WTC11 (cell line): ENCODE data around the gene FCRL5. TPM values are rescaled to one million over a fixed set of nuclear protein-coding genes. Genes with fewer than 3 reads are reported as not detected.

Source experiments
- ATAC-seq: fragments of 200-7000 bp; cut with Tn5 transposase; 2 replicates; pipeline ENCODE4 v1.10.0; 2021; ENCODE audit warnings: mild to moderate bottlenecking, moderate library complexity
- CTCF ChIA-PET: fragments of 300-600 bp; sonication (Branson Sonifier 250); formaldehyde crosslinking; loops from one replicate; lab custom pipeline; 2021; ENCODE audit warnings: antibody characterized with exemption; lab: Charles Lee
- POLR2A ChIA-PET: fragments of 350-600 bp; sonication (Branson Sonifier 250); formaldehyde crosslinking; loops from one replicate; lab custom pipeline; 2021; ENCODE audit warnings: antibody characterized with exemption; lab: Charles Lee
- DNase-seq: peaks from one replicate; pipeline ENCODE4 v3.0.0; 2021; ENCODE audit warnings: low spot score
- H3K27ac Mint-ChIP-seq: 2 replicates; pipeline ENCODE4 v1.8.0; 2021; ENCODE audit warnings: mixed read lengths
- H3K27me3 Mint-ChIP-seq: 2 replicates; pipeline ENCODE4 v1.8.0; 2021; ENCODE audit warnings: low read depth, mild to moderate bottlenecking, moderate library complexity, mixed read lengths
- H3K36me3 Mint-ChIP-seq: 2 replicates; pipeline ENCODE4 v1.8.0; 2021; ENCODE audit warnings: mixed read lengths
- H3K4me1 Mint-ChIP-seq: 2 replicates; pipeline ENCODE4 v1.8.0; 2022; ENCODE audit warnings: mixed read lengths
- H3K4me3 Mint-ChIP-seq: 2 replicates; pipeline ENCODE4 v1.8.0; 2021; ENCODE audit warnings: mild to moderate bottlenecking, moderate library complexity, mixed read lengths
- H3K9me3 Mint-ChIP-seq: 2 replicates; pipeline ENCODE4 v1.8.0; 2021; ENCODE audit warnings: mixed read lengths
- ATF1 ChIP-seq: sonication (generic); formaldehyde crosslinking; IDR thresholded peaks from 2 replicates; pipeline ENCODE4 v1.8.1; 2023; ENCODE audit warnings: mild to moderate bottlenecking, moderate library complexity, missing genetic modification reagents
- CREB1 ChIP-seq: sonication (generic); formaldehyde crosslinking; IDR thresholded peaks from 2 replicates; pipeline ENCODE4 v1.8.0; 2023; ENCODE audit warnings: mild to moderate bottlenecking, missing genetic modification reagents
- ELF4 ChIP-seq: sonication (generic); formaldehyde crosslinking; IDR thresholded peaks from 2 replicates; pipeline ENCODE4 v1.8.1; 2022; ENCODE audit warnings: low read depth, mild to moderate bottlenecking, moderate library complexity, missing genetic modification reagents
- FOXK1 ChIP-seq: sonication (generic); formaldehyde crosslinking; IDR thresholded peaks from 2 replicates; pipeline ENCODE4 v1.8.0; 2022; ENCODE audit warnings: mild to moderate bottlenecking, moderate library complexity, missing genetic modification reagents
- GRHL2 ChIP-seq: fragments of 250-450 bp; sonication (Bioruptor Pico); IDR thresholded peaks from 2 replicates; pipeline ENCODE4 v1.8.0; 2022; ENCODE audit warnings: mild to moderate bottlenecking, moderate library complexity; ENCODE audit not compliant: insufficient replicate concordance, severe bottlenecking
- HMGA2 ChIP-seq: fragments of 250-450 bp; sonication (Bioruptor Pico); IDR thresholded peaks from 2 replicates; pipeline ENCODE4 v1.4.0; 2021; ENCODE audit warnings: mild to moderate bottlenecking, moderate library complexity
- JUN ChIP-seq: sonication (generic); formaldehyde crosslinking; IDR thresholded peaks from 2 replicates; pipeline ENCODE4 v1.8.0; 2023; ENCODE audit warnings: mild to moderate bottlenecking, missing genetic modification reagents
- NFE2L1 ChIP-seq: sonication (generic); formaldehyde crosslinking; IDR thresholded peaks from 2 replicates; pipeline ENCODE4 v1.8.1; 2023; ENCODE audit warnings: missing genetic modification reagents
- PRRX2 ChIP-seq: fragments of 250-450 bp; sonication (Bioruptor Pico); IDR thresholded peaks from 2 replicates; pipeline ENCODE4 v1.8.0; 2021; ENCODE audit warnings: mild to moderate bottlenecking
- RORB ChIP-seq: fragments of 250-450 bp; sonication (Bioruptor Pico); IDR thresholded peaks from 2 replicates; pipeline ENCODE4 v1.9.0; 2021; ENCODE audit warnings: mild to moderate bottlenecking
- SMAD4 ChIP-seq: sonication (generic); formaldehyde crosslinking; IDR thresholded peaks from 2 replicates; pipeline ENCODE4 v1.8.0; 2022; ENCODE audit warnings: mild to moderate bottlenecking, missing genetic modification reagents
- SP1 ChIP-seq: sonication (generic); formaldehyde crosslinking; conservative IDR thresholded peaks from 2 replicates; pipeline ENCODE4 v1.8.1; 2022; ENCODE audit warnings: missing genetic modification reagents
- ZBTB21 ChIP-seq: sonication (generic); formaldehyde crosslinking; IDR thresholded peaks from 2 replicates; pipeline ENCODE4 v1.8.1; 2023; ENCODE audit warnings: mild to moderate bottlenecking, missing genetic modification reagents, borderline replicate concordance
- ZNF121 ChIP-seq: sonication (generic); formaldehyde crosslinking; IDR thresholded peaks from 2 replicates; pipeline ENCODE4 v1.8.0; 2023; ENCODE audit warnings: missing genetic modification reagents
- ZNF219 ChIP-seq: sonication (generic); formaldehyde crosslinking; IDR thresholded peaks from 2 replicates; pipeline ENCODE4 v1.8.0; 2023; ENCODE audit warnings: missing genetic modification reagents, mild to moderate bottlenecking, borderline replicate concordance
- ZNF671 ChIP-seq: fragments of 250-450 bp; sonication (Bioruptor Pico); IDR thresholded peaks from 2 replicates; pipeline ENCODE4 v1.8.0; 2021; ENCODE audit warnings: mild to moderate bottlenecking
- total RNA-seq: library from RNA; stranded (reverse); gene quantifications from 3 replicates; pipeline ENCODE4 v1.2.3, GENCODE V29; 2021
- TF ChIP-seq, protein P1 (sequence below): sonication (generic); formaldehyde crosslinking; IDR thresholded peaks from 2 replicates; pipeline ENCODE4 v1.8.1; 2022; ENCODE audit warnings: mild to moderate bottlenecking, moderate library complexity, missing genetic modification reagents
- TF ChIP-seq, protein P2 (sequence below): sonication (generic); formaldehyde crosslinking; IDR thresholded peaks from 2 replicates; pipeline ENCODE4 v1.8.1; 2022; ENCODE audit warnings: missing genetic modification reagents, borderline replicate concordance
- TF ChIP-seq, protein P3 (sequence below): sonication (generic); formaldehyde crosslinking; IDR thresholded peaks from 2 replicates; pipeline ENCODE4 v1.8.0; 2023; ENCODE audit warnings: missing genetic modification reagents, mild to moderate bottlenecking, borderline replicate concordance
- TF ChIP-seq, protein P4 (sequence below): sonication (generic); formaldehyde crosslinking; IDR thresholded peaks from 2 replicates; pipeline ENCODE4 v1.8.1; 2022; ENCODE audit warnings: mild to moderate bottlenecking, missing genetic modification reagents, moderate library complexity, borderline replicate concordance
- TF ChIP-seq, protein P5 (sequence below): fragments of 250-450 bp; sonication (Bioruptor Pico); IDR thresholded peaks from 2 replicates; pipeline ENCODE4 v1.9.0; 2021; ENCODE audit warnings: moderate library complexity, mild to moderate bottlenecking, inconsistent platforms, borderline replicate concordance
- TF ChIP-seq, protein P6 (sequence below): sonication (generic); formaldehyde crosslinking; IDR thresholded peaks from 2 replicates; pipeline ENCODE4 v1.8.0; 2022; ENCODE audit warnings: mild to moderate bottlenecking, missing genetic modification reagents
- TF ChIP-seq, protein P7 (sequence below): sonication (generic); formaldehyde crosslinking; IDR thresholded peaks from 2 replicates; pipeline ENCODE4 v1.8.1; 2022; ENCODE audit warnings: low read depth, mild to moderate bottlenecking, moderate library complexity, missing genetic modification reagents, borderline replicate concordance
- TF ChIP-seq, protein P8 (sequence below): sonication (generic); formaldehyde crosslinking; IDR thresholded peaks from 2 replicates; pipeline ENCODE4 v1.8.0; 2022; ENCODE audit warnings: mild to moderate bottlenecking, missing genetic modification reagents

The FCRL5 gene
- total RNA-seq, 1 experiment from 2014 or later, result 0.70 TPM

DNA sequence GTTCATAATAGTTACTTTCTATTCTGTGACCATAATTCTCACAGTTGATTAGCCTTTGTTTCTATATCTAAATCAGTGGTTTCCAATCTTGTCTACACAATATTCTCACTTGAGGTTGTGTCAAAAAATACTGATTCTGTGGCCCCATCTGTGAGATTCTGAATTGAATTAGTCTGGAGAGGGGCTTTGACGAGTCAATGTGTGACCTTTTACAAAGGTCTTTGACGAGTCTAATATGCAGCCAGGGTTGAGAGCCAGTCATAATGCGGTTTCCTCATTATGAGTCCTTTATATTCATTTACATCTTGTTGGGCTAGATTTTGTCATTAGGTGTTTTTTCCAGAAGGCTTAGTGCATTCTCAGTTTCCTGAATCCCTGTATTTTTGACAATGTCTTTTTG, 19.7 kb downstream of the FCRL5 start:
- peaks cover 24% of the 10 kb centered on the region for H3K9me3 Mint-ChIP-seq

DNA sequence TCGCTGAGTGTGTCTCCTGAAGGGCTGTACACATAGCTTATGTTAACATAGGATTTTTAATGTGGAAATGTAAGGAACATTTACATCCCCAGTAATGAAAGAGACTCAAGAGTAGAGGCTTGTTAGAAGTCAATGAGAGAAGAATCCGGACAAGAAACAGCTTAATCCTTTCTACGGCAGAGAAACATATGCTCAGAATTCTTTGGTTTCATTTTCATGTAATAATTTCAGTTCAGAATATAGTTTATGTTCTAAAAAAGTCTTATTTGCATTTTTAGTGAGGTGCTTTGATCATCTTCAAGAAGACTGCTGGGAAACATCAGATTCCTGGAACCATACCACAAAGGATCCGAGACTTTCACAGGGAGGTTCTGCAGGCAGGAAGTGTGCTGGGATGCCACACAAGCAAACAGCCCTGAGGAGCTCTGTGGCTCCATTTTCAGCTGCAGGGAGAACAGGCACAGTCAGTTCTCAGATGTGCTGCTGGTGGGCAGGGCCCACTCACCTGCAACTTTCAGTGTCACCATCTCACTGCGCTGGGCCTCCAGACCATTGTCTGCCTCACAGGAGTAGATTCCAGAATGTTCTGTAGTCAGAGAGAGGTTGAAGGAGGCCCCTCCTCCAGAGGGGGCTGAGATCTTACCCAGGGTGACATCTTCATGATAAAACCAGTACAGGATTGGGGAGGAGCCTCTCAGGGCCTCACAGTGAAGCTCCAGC, 28.4 kb downstream of the FCRL5 start:
- ChIA-PET POLR2A (no interaction called here), CTCF (interaction anchor here (0.6 kb wide), 1 partner anchor 35 kb away, joined by 5 read pairs; no protein-coding TSS in a partner anchor)
- no peaks in the 10 kb centered on the region for H3K27me3 Mint-ChIP-seq
- no peaks in the 10 kb centered on the region for H3K36me3 Mint-ChIP-seq
- H3K4me3 Mint-ChIP-seq, result no peak overlapping the region
- H3K27ac Mint-ChIP-seq, result no peak overlapping the region
- ATAC-seq (no peak), DNase-seq (no peak)
- TF ChIP-seq, protein P1, sequence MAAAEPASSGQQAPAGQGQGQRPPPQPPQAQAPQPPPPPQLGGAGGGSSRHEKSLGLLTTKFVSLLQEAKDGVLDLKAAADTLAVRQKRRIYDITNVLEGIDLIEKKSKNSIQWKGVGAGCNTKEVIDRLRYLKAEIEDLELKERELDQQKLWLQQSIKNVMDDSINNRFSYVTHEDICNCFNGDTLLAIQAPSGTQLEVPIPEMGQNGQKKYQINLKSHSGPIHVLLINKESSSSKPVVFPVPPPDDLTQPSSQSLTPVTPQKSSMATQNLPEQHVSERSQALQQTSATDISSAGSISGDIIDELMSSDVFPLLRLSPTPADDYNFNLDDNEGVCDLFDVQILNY, result no peak
- TF ChIP-seq ZNF121, result no peak
- TF ChIP-seq, protein P2, sequence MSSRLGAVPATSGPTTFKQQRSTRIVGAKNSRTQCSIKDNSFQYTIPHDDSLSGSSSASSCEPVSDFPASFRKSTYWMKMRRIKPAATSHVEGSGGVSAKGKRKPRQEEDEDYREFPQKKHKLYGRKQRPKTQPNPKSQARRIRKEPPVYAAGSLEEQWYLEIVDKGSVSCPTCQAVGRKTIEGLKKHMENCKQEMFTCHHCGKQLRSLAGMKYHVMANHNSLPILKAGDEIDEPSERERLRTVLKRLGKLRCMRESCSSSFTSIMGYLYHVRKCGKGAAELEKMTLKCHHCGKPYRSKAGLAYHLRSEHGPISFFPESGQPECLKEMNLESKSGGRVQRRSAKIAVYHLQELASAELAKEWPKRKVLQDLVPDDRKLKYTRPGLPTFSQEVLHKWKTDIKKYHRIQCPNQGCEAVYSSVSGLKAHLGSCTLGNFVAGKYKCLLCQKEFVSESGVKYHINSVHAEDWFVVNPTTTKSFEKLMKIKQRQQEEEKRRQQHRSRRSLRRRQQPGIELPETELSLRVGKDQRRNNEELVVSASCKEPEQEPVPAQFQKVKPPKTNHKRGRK, result no peak
- TF ChIP-seq, protein P3, sequence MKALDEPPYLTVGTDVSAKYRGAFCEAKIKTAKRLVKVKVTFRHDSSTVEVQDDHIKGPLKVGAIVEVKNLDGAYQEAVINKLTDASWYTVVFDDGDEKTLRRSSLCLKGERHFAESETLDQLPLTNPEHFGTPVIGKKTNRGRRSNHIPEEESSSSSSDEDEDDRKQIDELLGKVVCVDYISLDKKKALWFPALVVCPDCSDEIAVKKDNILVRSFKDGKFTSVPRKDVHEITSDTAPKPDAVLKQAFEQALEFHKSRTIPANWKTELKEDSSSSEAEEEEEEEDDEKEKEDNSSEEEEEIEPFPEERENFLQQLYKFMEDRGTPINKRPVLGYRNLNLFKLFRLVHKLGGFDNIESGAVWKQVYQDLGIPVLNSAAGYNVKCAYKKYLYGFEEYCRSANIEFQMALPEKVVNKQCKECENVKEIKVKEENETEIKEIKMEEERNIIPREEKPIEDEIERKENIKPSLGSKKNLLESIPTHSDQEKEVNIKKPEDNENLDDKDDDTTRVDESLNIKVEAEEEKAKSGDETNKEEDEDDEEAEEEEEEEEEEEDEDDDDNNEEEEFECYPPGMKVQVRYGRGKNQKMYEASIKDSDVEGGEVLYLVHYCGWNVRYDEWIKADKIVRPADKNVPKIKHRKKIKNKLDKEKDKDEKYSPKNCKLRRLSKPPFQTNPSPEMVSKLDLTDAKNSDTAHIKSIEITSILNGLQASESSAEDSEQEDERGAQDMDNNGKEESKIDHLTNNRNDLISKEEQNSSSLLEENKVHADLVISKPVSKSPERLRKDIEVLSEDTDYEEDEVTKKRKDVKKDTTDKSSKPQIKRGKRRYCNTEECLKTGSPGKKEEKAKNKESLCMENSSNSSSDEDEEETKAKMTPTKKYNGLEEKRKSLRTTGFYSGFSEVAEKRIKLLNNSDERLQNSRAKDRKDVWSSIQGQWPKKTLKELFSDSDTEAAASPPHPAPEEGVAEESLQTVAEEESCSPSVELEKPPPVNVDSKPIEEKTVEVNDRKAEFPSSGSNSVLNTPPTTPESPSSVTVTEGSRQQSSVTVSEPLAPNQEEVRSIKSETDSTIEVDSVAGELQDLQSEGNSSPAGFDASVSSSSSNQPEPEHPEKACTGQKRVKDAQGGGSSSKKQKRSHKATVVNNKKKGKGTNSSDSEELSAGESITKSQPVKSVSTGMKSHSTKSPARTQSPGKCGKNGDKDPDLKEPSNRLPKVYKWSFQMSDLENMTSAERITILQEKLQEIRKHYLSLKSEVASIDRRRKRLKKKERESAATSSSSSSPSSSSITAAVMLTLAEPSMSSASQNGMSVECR (CRISPR knock-in tag), result no peak
- TF ChIP-seq FOXK1, result no peak
- TF ChIP-seq, protein P4, sequence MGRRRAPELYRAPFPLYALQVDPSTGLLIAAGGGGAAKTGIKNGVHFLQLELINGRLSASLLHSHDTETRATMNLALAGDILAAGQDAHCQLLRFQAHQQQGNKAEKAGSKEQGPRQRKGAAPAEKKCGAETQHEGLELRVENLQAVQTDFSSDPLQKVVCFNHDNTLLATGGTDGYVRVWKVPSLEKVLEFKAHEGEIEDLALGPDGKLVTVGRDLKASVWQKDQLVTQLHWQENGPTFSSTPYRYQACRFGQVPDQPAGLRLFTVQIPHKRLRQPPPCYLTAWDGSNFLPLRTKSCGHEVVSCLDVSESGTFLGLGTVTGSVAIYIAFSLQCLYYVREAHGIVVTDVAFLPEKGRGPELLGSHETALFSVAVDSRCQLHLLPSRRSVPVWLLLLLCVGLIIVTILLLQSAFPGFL (CRISPR knock-in tag), result no peak
- no peak for TF ChIP-seq JUN (CRISPR knock-in tag)
- no peak for TF ChIP-seq ZNF219
- TF ChIP-seq, protein P5, sequence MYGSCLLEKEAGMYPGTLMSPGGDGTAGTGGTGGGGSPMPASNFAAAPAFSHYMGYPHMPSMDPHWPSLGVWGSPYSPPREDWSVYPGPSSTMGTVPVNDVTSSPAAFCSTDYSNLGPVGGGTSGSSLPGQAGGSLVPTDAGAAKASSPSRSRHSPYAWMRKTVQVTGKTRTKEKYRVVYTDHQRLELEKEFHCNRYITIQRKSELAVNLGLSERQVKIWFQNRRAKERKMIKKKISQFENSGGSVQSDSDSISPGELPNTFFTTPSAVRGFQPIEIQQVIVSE (CRISPR knock-in tag), result no peak
- TF ChIP-seq, protein P6, sequence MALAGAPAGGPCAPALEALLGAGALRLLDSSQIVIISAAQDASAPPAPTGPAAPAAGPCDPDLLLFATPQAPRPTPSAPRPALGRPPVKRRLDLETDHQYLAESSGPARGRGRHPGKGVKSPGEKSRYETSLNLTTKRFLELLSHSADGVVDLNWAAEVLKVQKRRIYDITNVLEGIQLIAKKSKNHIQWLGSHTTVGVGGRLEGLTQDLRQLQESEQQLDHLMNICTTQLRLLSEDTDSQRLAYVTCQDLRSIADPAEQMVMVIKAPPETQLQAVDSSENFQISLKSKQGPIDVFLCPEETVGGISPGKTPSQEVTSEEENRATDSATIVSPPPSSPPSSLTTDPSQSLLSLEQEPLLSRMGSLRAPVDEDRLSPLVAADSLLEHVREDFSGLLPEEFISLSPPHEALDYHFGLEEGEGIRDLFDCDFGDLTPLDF (CRISPR knock-in tag), result no peak
- TF ChIP-seq, protein P7, sequence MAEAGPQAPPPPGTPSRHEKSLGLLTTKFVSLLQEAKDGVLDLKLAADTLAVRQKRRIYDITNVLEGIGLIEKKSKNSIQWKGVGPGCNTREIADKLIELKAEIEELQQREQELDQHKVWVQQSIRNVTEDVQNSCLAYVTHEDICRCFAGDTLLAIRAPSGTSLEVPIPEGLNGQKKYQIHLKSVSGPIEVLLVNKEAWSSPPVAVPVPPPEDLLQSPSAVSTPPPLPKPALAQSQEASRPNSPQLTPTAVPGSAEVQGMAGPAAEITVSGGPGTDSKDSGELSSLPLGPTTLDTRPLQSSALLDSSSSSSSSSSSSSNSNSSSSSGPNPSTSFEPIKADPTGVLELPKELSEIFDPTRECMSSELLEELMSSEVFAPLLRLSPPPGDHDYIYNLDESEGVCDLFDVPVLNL (CRISPR knock-in tag), result no peak
- TF ChIP-seq RORB (CRISPR knock-in tag), result no peak
- TF ChIP-seq CREB1 (CRISPR knock-in tag), result no peak
- no peak for TF ChIP-seq HMGA2 (CRISPR knock-in tag)
- TF ChIP-seq GRHL2 (CRISPR knock-in tag), result no peak
- no peak for TF ChIP-seq ZBTB21 (CRISPR knock-in tag)
- TF ChIP-seq PRRX2 (CRISPR knock-in tag), result no peak
- TF ChIP-seq SMAD4 (CRISPR knock-in tag), result no peak
- H3K4me1 Mint-ChIP-seq, result no peaks in the 10 kb centered on the region
- no peaks in the 10 kb centered on the region for H3K9me3 Mint-ChIP-seq

More for the DNA sequence above, 19.7 kb downstream of the FCRL5 start:
- H3K4me1 Mint-ChIP-seq, result no peaks in the 10 kb centered on the region
- ATAC-seq (no peak), DNase-seq (no peak)
- H3K27ac Mint-ChIP-seq, result no peak overlapping the region
- POLR2A ChIA-PET, result no interaction called here
- no peak overlapping the region for H3K4me3 Mint-ChIP-seq
- CTCF ChIA-PET, result interaction anchor here (1.1 kb wide), 1 partner anchor 27 kb away, joined by 3 read pairs; no protein-coding TSS in a partner anchor
- peaks cover 1% of the 10 kb centered on the region; the same call in 1 of the 2 replicates for H3K27me3 Mint-ChIP-seq
- TF ChIP-seq, protein P8, sequence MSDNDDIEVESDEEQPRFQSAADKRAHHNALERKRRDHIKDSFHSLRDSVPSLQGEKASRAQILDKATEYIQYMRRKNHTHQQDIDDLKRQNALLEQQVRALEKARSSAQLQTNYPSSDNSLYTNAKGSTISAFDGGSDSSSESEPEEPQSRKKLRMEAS (CRISPR knock-in tag), result no peak
- TF ChIP-seq ELF4 (CRISPR knock-in tag) (no peak), ZNF671 (CRISPR knock-in tag) (no peak), ATF1 (CRISPR knock-in tag) (no peak), SP1 (CRISPR knock-in tag) (no peak), NFE2L1 (CRISPR knock-in tag) (no peak)
- peaks cover 15% of the 10 kb centered on the region for H3K36me3 Mint-ChIP-seq
